HepG2 (cell line): ENCODE results near the gene PPAT. TPM values are rescaled to one million over a fixed set of nuclear protein-coding genes. Genes with fewer than 3 reads are reported as not detected.

ENCODE experiments used
- ERF ChIP-seq: IDR thresholded peaks from 2 replicates; pipeline ENCODE4 v1.6.1; 2018; ENCODE audit warnings: missing biosample characterization, missing genetic modification reagents
- FIP1L1 ChIP-seq: fragments of 200-400 bp; formaldehyde crosslinking; IDR thresholded peaks from 2 replicates; pipeline ENCODE4 v1.6.1; 2018; ENCODE audit warnings: low read depth, mild to moderate bottlenecking, low read length, moderate library complexity, borderline replicate concordance; ENCODE audit not compliant: insufficient read depth
- FUBP1 ChIP-seq: sonication (generic); formaldehyde crosslinking; IDR thresholded peaks from 2 replicates; pipeline ENCODE4 v1.5.1; 2020; ENCODE audit warnings: missing genetic modification reagents, mild to moderate bottlenecking, borderline replicate concordance
- GZF1 ChIP-seq: sonication (generic); formaldehyde crosslinking; IDR thresholded peaks from 2 replicates; pipeline ENCODE4 v1.5.1; 2020; ENCODE audit warnings: mild to moderate bottlenecking, missing genetic modification reagents
- HDAC6 ChIP-seq: fragments of 200-600 bp; sonication (generic); IDR thresholded peaks from 2 replicates; pipeline ENCODE4 v1.7.0; 2017; ENCODE audit warnings: mild to moderate bottlenecking, antibody characterized with exemption, low read length, low read depth
- HOXA7 ChIP-seq: sonication (generic); formaldehyde crosslinking; IDR thresholded peaks from 2 replicates; pipeline ENCODE4 v1.8.1; 2022; ENCODE audit warnings: mild to moderate bottlenecking, missing genetic modification reagents, moderate library complexity
- ISX ChIP-seq: sonication (generic); formaldehyde crosslinking; conservative IDR thresholded peaks from 2 replicates; pipeline ENCODE4 v1.5.0; 2020; ENCODE audit warnings: missing genetic modification reagents
- KDM4B ChIP-seq: sonication (generic); formaldehyde crosslinking; IDR thresholded peaks from 2 replicates; pipeline ENCODE4 v1.4.0; 2020; ENCODE audit warnings: missing genetic modification reagents
- MIXL1 ChIP-seq: IDR thresholded peaks from 2 replicates; pipeline ENCODE4 v1.6.1; 2016
- MXD4 ChIP-seq: IDR thresholded peaks from 2 replicates; pipeline ENCODE4 v1.6.1; 2016; ENCODE audit warnings: mild to moderate bottlenecking, missing biosample characterization, missing genetic modification reagents
- NFE2L1 ChIP-seq: sonication (generic); formaldehyde crosslinking; IDR thresholded peaks from 2 replicates; pipeline ENCODE4 v1.4.0; 2020; ENCODE audit warnings: missing genetic modification reagents, mild to moderate bottlenecking, borderline replicate concordance
- PRDM4 ChIP-seq: sonication (generic); formaldehyde crosslinking; IDR thresholded peaks from 2 replicates; pipeline ENCODE4 v1.9.0; 2021; ENCODE audit warnings: missing genetic modification reagents, borderline replicate concordance
- TBX3 ChIP-seq: fragments of 450-650 bp; IDR thresholded peaks from 2 replicates; pipeline ENCODE4 v1.6.1; 2017; ENCODE audit warnings: antibody characterized with exemption, mild to moderate bottlenecking, inconsistent platforms, borderline replicate concordance
- TEAD3 ChIP-seq: optimal IDR thresholded peaks from 2 replicates; pipeline ENCODE3; 2016; ENCODE audit warnings: borderline replicate concordance
- WIZ ChIP-seq: sonication (generic); formaldehyde crosslinking; IDR thresholded peaks from 2 replicates; pipeline ENCODE4 v1.5.1; 2020; ENCODE audit warnings: mild to moderate bottlenecking, missing genetic modification reagents
- ZFP36 ChIP-seq: fragments of 150-350 bp; IDR thresholded peaks from 2 replicates; pipeline ENCODE4 v1.6.1; 2018; ENCODE audit warnings: borderline replicate concordance, low read length, low read depth; ENCODE audit not compliant: partially characterized antibody
- ZFP37 ChIP-seq: sonication (generic); formaldehyde crosslinking; IDR thresholded peaks from 2 replicates; pipeline ENCODE4 v1.4.0; 2020; ENCODE audit warnings: missing genetic modification reagents, borderline replicate concordance
- ZNF501 ChIP-seq: sonication (generic); formaldehyde crosslinking; IDR thresholded peaks from 2 replicates; pipeline ENCODE4 v1.5.1; 2020; ENCODE audit warnings: mild to moderate bottlenecking, moderate library complexity, missing genetic modification reagents
- ZNF597 ChIP-seq: sonication (generic); formaldehyde crosslinking; IDR thresholded peaks from 2 replicates; pipeline ENCODE4 v1.5.0; 2020; ENCODE audit warnings: missing genetic modification reagents
- ZNF629 ChIP-seq: sonication (generic); formaldehyde crosslinking; conservative IDR thresholded peaks from 2 replicates; pipeline ENCODE4 v1.5.0; 2020; ENCODE audit warnings: missing genetic modification reagents
- ZNF652 ChIP-seq: IDR thresholded peaks from 2 replicates; pipeline ENCODE4 v1.6.1; 2016; ENCODE audit warnings: low read depth, borderline replicate concordance
- ZNF674 ChIP-seq: sonication (generic); formaldehyde crosslinking; IDR thresholded peaks from 2 replicates; pipeline ENCODE4 v1.5.0; 2020; ENCODE audit warnings: low read depth, mild to moderate bottlenecking, missing genetic modification reagents
- ZNF710 ChIP-seq: sonication (generic); formaldehyde crosslinking; IDR thresholded peaks from 2 replicates; pipeline ENCODE4 v1.5.0; 2020; ENCODE audit warnings: mild to moderate bottlenecking, missing genetic modification reagents, borderline replicate concordance
- polyA plus RNA-seq, 8 experiments: library from polyadenylated mRNA; depleted of rRNA in 3 of 8; stranded (reverse) in 7 of 8; unstranded in 1 of 8; fragments of >200 nt; fragmentation: Illumina TruSeq in 4 of 8; extraction: Trizol in 4 of 8; gene quantifications; 2 replicates each; pipeline versions ENCODE4 v1.2.1 to v1.2.3, GENCODE V29; 2011 to 2016; ENCODE audit warnings: low read depth in 4 of 8, missing spikeins in 1 of 8, mixed read lengths in 1 of 8; ENCODE audit not compliant: insufficient read depth in 1 of 8
- total RNA-seq, 5 experiments: library from RNA; depleted of rRNA; stranded (reverse); fragments of >200 nt; fragmentation: Illumina TruSeq; extraction: Trizol; gene quantifications; 2 replicates each; pipeline ENCODE4 v1.2.3, GENCODE V29; 2016; ENCODE audit warnings: low read depth in 1 of 5

Gene PPAT
- total and polyA plus RNA-seq, 2 of the 13 experiments (the other 11 are each of a cell fraction or from before 2014, with no cell fraction given): 16.9 to 62.6 TPM

GRCh38 chr4:56467284-56468096, 32.1 kb upstream of the PPAT start, which contains the start of gene SRP72 (continued):
- TF ChIP-seq PRDM4 (CRISPR knock-in tag) (no peak), ZNF501 (CRISPR knock-in tag) (peak; percentile 48; the same call in 1 of the 2 replicates), WIZ (CRISPR knock-in tag) (0 out of 2 replicates have a peak, but pooled peaks have one; percentile 58), GZF1 (CRISPR knock-in tag) (no peak), ZFP36 (no peak), FIP1L1 (no peak), ISX (CRISPR knock-in tag) (no peak), ZNF710 (no peak), HOXA7 (CRISPR knock-in tag) (no peak), MIXL1 (CRISPR knock-in tag) (peak; percentile 60; the same call in 1 of the 2 replicates), NFE2L1 (CRISPR knock-in tag) (no peak), ZNF629 (CRISPR knock-in tag) (no peak), ZNF597 (CRISPR knock-in tag) (no peak), ZNF674 (CRISPR knock-in tag) (no peak), ZFP37 (no peak), MXD4 (CRISPR knock-in tag) (no peak; the same call in 1 of the 2 replicates), FUBP1 (CRISPR knock-in tag) (no peak), ERF (CRISPR knock-in tag) (peak; percentile 63; the same call in 1 of the 2 replicates), TEAD3 (no peak), TBX3 (no peak), HDAC6 (no peak), ZNF652 (no peak), KDM4B (CRISPR knock-in tag) (0 out of 2 replicates have a peak, but pooled peaks have one; percentile 24)
